H9 (cell line): Measurements from ENCODE around the gene ARPC1A. TPM values are rescaled to one million over a fixed set of nuclear protein-coding genes. Genes with fewer than 3 reads are reported as not detected.

Experiments
- DNase-seq: peaks from one replicate; pipeline ENCODE4 v3.0.0-alpha.2; 2017
- H2AFZ ChIP-seq: one replicate; pipeline ENCODE4 v1.6.1; 2013; ENCODE audit warnings: mild to moderate bottlenecking, low read length, control low read depth, moderate library complexity
- H2AK5ac ChIP-seq: 2 replicates; pipeline ENCODE4 v1.6.1; 2013; ENCODE audit warnings: low read length, control low read depth, mixed read lengths; ENCODE audit not compliant: insufficient read length
- H2BK120ac ChIP-seq: one replicate; pipeline ENCODE4 v1.6.1; 2013; ENCODE audit warnings: low read depth, mild to moderate bottlenecking, low read length, control low read depth, inconsistent platforms; ENCODE audit not compliant: poor library complexity, severe bottlenecking
- H2BK12ac ChIP-seq: 2 replicates; pipeline ENCODE4 v1.6.1; 2013; ENCODE audit warnings: low read length, control low read depth, mixed read lengths, low read depth; ENCODE audit not compliant: insufficient read length
- H2BK15ac ChIP-seq: 2 replicates; pipeline ENCODE4 v1.6.1; 2013; ENCODE audit warnings: low read depth, low read length, control low read depth
- H2BK20ac ChIP-seq: one replicate; pipeline ENCODE4 v1.6.1; 2013; ENCODE audit warnings: low read depth, mild to moderate bottlenecking, low read length, control low read depth, inconsistent platforms; ENCODE audit not compliant: poor library complexity, severe bottlenecking
- H2BK5ac ChIP-seq: 2 replicates; pipeline ENCODE4 v1.6.1; 2013; ENCODE audit warnings: low read length, control low read depth, mixed read lengths; ENCODE audit not compliant: insufficient read length
- H3K14ac ChIP-seq: 2 replicates; pipeline ENCODE4 v1.6.1; 2013; ENCODE audit warnings: low read length, control low read depth; ENCODE audit not compliant: insufficient read depth
- H3K18ac ChIP-seq: 2 replicates; pipeline ENCODE4 v1.6.1; 2013; ENCODE audit warnings: low read depth, mild to moderate bottlenecking, mixed read lengths, low read length, control low read depth; ENCODE audit not compliant: insufficient read length
- H3K23ac ChIP-seq: 2 replicates; pipeline ENCODE4 v1.6.1; 2013; ENCODE audit warnings: low read length, control low read depth, mixed read lengths, low read depth; ENCODE audit not compliant: insufficient read length
- H3K23me2 ChIP-seq: 2 replicates; pipeline ENCODE4 v1.6.1; 2013; ENCODE audit warnings: low read depth, mild to moderate bottlenecking, mixed read lengths, low read length, control low read depth; ENCODE audit not compliant: insufficient read length, poor library complexity, severe bottlenecking
- H3K27ac ChIP-seq: 2 replicates; pipeline ENCODE4 v1.5.1; 2013; ENCODE audit warnings: low read length, control low read depth, mixed read lengths, low read depth; ENCODE audit not compliant: insufficient read length
- H3K27me3 ChIP-seq: 2 replicates; pipeline ENCODE4 v1.6.1; 2013; ENCODE audit warnings: low read length, control low read depth, inconsistent platforms; ENCODE audit not compliant: insufficient read depth
- H3K4ac ChIP-seq: 2 replicates; pipeline ENCODE4 v1.6.1; 2013; ENCODE audit warnings: low read depth, mild to moderate bottlenecking, control low read depth, inconsistent platforms, low read length, moderate library complexity
- H3K4me1 ChIP-seq: 2 replicates; pipeline ENCODE4 v1.6.1; 2013; ENCODE audit warnings: low read length, control low read depth, inconsistent platforms; ENCODE audit not compliant: insufficient read depth
- H3K4me2 ChIP-seq: 2 replicates; pipeline ENCODE4 v1.6.1; 2013; ENCODE audit warnings: low read length, control low read depth, mixed read lengths; ENCODE audit not compliant: insufficient read length, insufficient read depth
- H3K56ac ChIP-seq: 2 replicates; pipeline ENCODE4 v1.6.1; 2013; ENCODE audit warnings: low read depth, mild to moderate bottlenecking, mixed read lengths, low read length, control low read depth; ENCODE audit not compliant: insufficient read length
- H3K79me1 ChIP-seq: 2 replicates; pipeline ENCODE4 v1.6.1; 2013; ENCODE audit warnings: low read depth, mild to moderate bottlenecking, moderate library complexity, low read length, control low read depth, inconsistent platforms; ENCODE audit not compliant: insufficient read depth, poor library complexity, severe bottlenecking
- H3K79me2 ChIP-seq: 2 replicates; pipeline ENCODE4 v1.6.1; 2013; ENCODE audit warnings: low read length, control low read depth, inconsistent platforms; ENCODE audit not compliant: insufficient read depth
- H3K9ac ChIP-seq: 2 replicates; pipeline ENCODE4 v1.6.1; 2013; ENCODE audit warnings: low read length, control low read depth, mixed read lengths; ENCODE audit not compliant: insufficient read length; ENCODE audit errors: extremely low read depth
- H3K9me3 ChIP-seq: one replicate; pipeline ENCODE4 v1.6.1; 2013; ENCODE audit warnings: low read depth, low read length, inconsistent platforms; ENCODE audit not compliant: control insufficient read depth
- H3T11ph ChIP-seq: one replicate; pipeline ENCODE4 v1.6.1; 2013; ENCODE audit warnings: mild to moderate bottlenecking, low read length, control low read depth, inconsistent platforms
- H4K20me1 ChIP-seq: one replicate; pipeline ENCODE4 v1.6.1; 2013; ENCODE audit not compliant: control insufficient read depth, insufficient read length, insufficient read depth
- H4K5ac ChIP-seq: 2 replicates; pipeline ENCODE4 v1.6.1; 2013; ENCODE audit warnings: low read depth, mild to moderate bottlenecking, mixed read lengths, low read length, control low read depth; ENCODE audit not compliant: insufficient read length
- H4K8ac ChIP-seq: replicated peaks from 2 replicates; pipeline ENCODE4 v1.6.1; 2013; ENCODE audit warnings: low read length, control low read depth, mixed read lengths, low read depth; ENCODE audit not compliant: insufficient read length
- H4K91ac ChIP-seq: 2 replicates; pipeline ENCODE4 v1.6.1; 2013; ENCODE audit warnings: low read depth, mild to moderate bottlenecking, moderate library complexity, mixed read lengths, low read length, control low read depth; ENCODE audit not compliant: insufficient read length
- H3K27ac Mint-ChIP-seq, 3 experiments: 2 replicates in 2 of 3; 3 replicates in 1 of 3; pipeline ENCODE4 v1.8.0; 2020 to 2021; ENCODE audit warnings: mixed read lengths in 3 of 3, mild to moderate bottlenecking in 1 of 3, moderate library complexity in 1 of 3
- H3K27me3 Mint-ChIP-seq: 2 replicates; pipeline ENCODE4 v1.8.0; 2021; ENCODE audit warnings: low read depth, mild to moderate bottlenecking, moderate library complexity, mixed read lengths
- H3K36me3 Mint-ChIP-seq, 3 experiments: 2 replicates in 2 of 3; 3 replicates in 1 of 3; pipeline ENCODE4 v1.8.0; 2020 to 2021; ENCODE audit warnings: low read depth in 3 of 3, mixed read lengths in 3 of 3; ENCODE audit not compliant: insufficient read depth in 1 of 3
- H3K4me1 Mint-ChIP-seq, 2 experiments: 2 replicates each; pipeline ENCODE4 v1.8.0; 2020; ENCODE audit warnings: mixed read lengths in 2 of 2
- H3K4me3 Mint-ChIP-seq, 2 experiments: 2 replicates in 1 of 2; 3 replicates in 1 of 2; pipeline ENCODE4 v1.8.0; 2020 to 2021; ENCODE audit warnings: mild to moderate bottlenecking in 2 of 2, mixed read lengths in 2 of 2, moderate library complexity in 1 of 2
- H3K9me3 Mint-ChIP-seq, 2 experiments: 2 replicates in 1 of 2; 3 replicates in 1 of 2; pipeline ENCODE4 v1.8.0; 2020; ENCODE audit warnings: mild to moderate bottlenecking in 2 of 2, mixed read lengths in 2 of 2, moderate library complexity in 1 of 2
- WGBS: extraction: QIAGEN DNeasy Blood & Tissue Kit; methylation state at CpG from one replicate; pipeline ENCODE4 v1.1.7; 2013; ENCODE audit warnings: missing lambda C conversion rate, low lambda C conversion rate, mixed read lengths; ENCODE audit not compliant: insufficient read length; ENCODE audit errors: extremely low coverage; 5-methylcytosine and 5-hydroxymethylcytosine counted together
- total RNA-seq: library from RNA; stranded (reverse); gene quantifications from 2 replicates; pipeline ENCODE4 v1.2.1, GENCODE V29; 2021
- TF ChIP-seq, protein P1 (sequence below): fragments of 200-600 bp; sonication (generic); conservative IDR thresholded peaks from 3 replicates; pipeline ENCODE4 v1.8.0; 2021; ENCODE audit warnings: antibody characterized with exemption, mild to moderate bottlenecking

Gene ARPC1A
- total RNA-seq, 1 experiment from 2014 or later, result 169 TPM

DNA sequence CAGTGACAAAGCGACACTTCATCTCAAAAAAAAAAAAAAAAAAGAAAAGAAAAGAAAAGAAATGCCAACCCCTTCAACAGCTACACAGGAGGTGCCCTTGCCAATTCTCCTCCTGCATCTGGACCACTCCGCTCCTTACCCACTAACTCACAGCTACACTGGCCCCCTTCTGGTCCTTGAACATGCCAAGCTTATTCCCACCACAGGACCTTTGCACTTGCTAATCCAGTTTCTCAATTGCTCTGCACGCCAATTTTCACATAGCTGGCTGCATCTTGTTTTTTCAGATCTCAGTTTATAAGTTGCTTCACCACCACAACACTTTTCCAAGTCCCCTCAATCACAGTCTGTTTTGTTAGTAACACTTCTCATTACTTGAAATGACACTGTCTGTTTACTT is 77.2 kb downstream of the ARPC1A start:
- no peak overlapping the region for H3K18ac ChIP-seq
- no peak overlapping the region for H2BK12ac ChIP-seq
- H2BK20ac ChIP-seq, result no peak overlapping the region
- no peak overlapping the region for H2AK5ac ChIP-seq
- no peaks in the 10 kb centered on the region; the same call in 1 of the 2 replicates for H3K27me3 Mint-ChIP-seq
- H3K9me3 Mint-ChIP-seq, result no peaks in the 10 kb centered on the region
- no peak overlapping the region for H3K23ac ChIP-seq
- H3K4me2 ChIP-seq, result no peak overlapping the region
- H3K27ac ChIP-seq, result no peak overlapping the region
- peaks cover 6% of the 10 kb centered on the region for H3K23me2 ChIP-seq
- H4K8ac ChIP-seq, result no peak overlapping the region
- H3K14ac ChIP-seq, result no peak overlapping the region
- H4K20me1 ChIP-seq, result no peaks in the 10 kb centered on the region
- no peak overlapping the region for H2BK5ac ChIP-seq
- H2BK120ac ChIP-seq, result no peak overlapping the region
- no peaks in the 10 kb centered on the region for H3K4me1 ChIP-seq
- DNase-seq, result no peak
- H3K79me2 ChIP-seq, result peaks cover 25% of the 10 kb centered on the region; the same call in 1 of the 2 replicates
- H3T11ph ChIP-seq, result no peak overlapping the region
- H3K4me1 Mint-ChIP-seq, result peaks cover 14% of the 10 kb centered on the region in 2 experiments
- no peak overlapping the region for H3K4me3 Mint-ChIP-seq
- TF ChIP-seq, protein P1, sequence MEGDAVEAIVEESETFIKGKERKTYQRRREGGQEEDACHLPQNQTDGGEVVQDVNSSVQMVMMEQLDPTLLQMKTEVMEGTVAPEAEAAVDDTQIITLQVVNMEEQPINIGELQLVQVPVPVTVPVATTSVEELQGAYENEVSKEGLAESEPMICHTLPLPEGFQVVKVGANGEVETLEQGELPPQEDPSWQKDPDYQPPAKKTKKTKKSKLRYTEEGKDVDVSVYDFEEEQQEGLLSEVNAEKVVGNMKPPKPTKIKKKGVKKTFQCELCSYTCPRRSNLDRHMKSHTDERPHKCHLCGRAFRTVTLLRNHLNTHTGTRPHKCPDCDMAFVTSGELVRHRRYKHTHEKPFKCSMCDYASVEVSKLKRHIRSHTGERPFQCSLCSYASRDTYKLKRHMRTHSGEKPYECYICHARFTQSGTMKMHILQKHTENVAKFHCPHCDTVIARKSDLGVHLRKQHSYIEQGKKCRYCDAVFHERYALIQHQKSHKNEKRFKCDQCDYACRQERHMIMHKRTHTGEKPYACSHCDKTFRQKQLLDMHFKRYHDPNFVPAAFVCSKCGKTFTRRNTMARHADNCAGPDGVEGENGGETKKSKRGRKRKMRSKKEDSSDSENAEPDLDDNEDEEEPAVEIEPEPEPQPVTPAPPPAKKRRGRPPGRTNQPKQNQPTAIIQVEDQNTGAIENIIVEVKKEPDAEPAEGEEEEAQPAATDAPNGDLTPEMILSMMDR, result no peak
- H3K79me1 ChIP-seq, result peaks cover 12% of the 10 kb centered on the region
- no peaks in the 10 kb centered on the region for H3K9me3 ChIP-seq
- H3K4ac ChIP-seq, result no peak overlapping the region
- no peaks in the 10 kb centered on the region for H3K27me3 ChIP-seq
- no peak overlapping the region for H3K56ac ChIP-seq
- no peak overlapping the region for H4K91ac ChIP-seq
- no peak overlapping the region for H3K27ac Mint-ChIP-seq
- WGBS, result no CpG with 5 or more reads among the region's 3 CpGs
- H2AFZ ChIP-seq, result no peak overlapping the region
- no peak overlapping the region for H3K9ac ChIP-seq
- no peak overlapping the region for H4K5ac ChIP-seq
- peaks cover 46 to 72% (median 68%) of the 10 kb centered on the region in 3 experiments for H3K36me3 Mint-ChIP-seq
- no peak overlapping the region for H2BK15ac ChIP-seq
